Upper lobe of left lung (tissue), 6 donors: ENCODE results near the gene CACNA2D1. TPM values are rescaled to one million over a fixed set of nuclear protein-coding genes. Genes with fewer than 3 reads are reported as not detected.

ENCODE experiments used
- ATAC-seq, 2 donors: fragments of 200-7000 bp; cut with Tn5 transposase; one replicate each; pipeline ENCODE4 v1.9.1; 2022; ENCODE audit warnings: mild to moderate bottlenecking in 2 of 2, moderate library complexity in 2 of 2; ENCODE audit not compliant: low FRiP score in 2 of 2
- DNase-seq, 2 donors: peaks; one replicate each; pipeline ENCODE4 v3.0.0-alpha.2; 2019 to 2020
- H3K27ac ChIP-seq, 4 donors: fragments of 200-600 bp; sonication (generic); one replicate each; pipeline ENCODE4 v1.5.1; 2016 to 2019
- H3K27me3 ChIP-seq, 4 donors: fragments of 200-600 bp; sonication (generic); one replicate each; pipeline ENCODE4 v1.5.1; 2017 to 2019
- H3K36me3 ChIP-seq, 4 donors: fragments of 200-600 bp; sonication (generic); one replicate each; pipeline ENCODE4 v1.5.1; 2016 to 2019
- H3K4me1 ChIP-seq, 4 donors: fragments of 200-600 bp; sonication (generic); one replicate each; pipeline ENCODE4 v1.5.1; 2018 to 2019
- H3K4me3 ChIP-seq, 4 donors: fragments of 200-600 bp; sonication (generic); one replicate each; pipeline ENCODE4 v1.5.1; 2017 to 2019; ENCODE audit warnings: mild to moderate bottlenecking in 2 of 4, moderate library complexity in 1 of 4
- H3K9me3 ChIP-seq, 4 donors: fragments of 200-600 bp; sonication (generic); one replicate each; pipeline ENCODE4 v1.5.1; 2018 to 2019
- EP300 ChIP-seq, 4 donors: sonication (generic); formaldehyde crosslinking; IDR thresholded peaks; one replicate each; pipeline ENCODE4 v1.5.1; 2017; ENCODE audit warnings: antibody characterized with exemption in 4 of 4, control low read depth in 2 of 4
- POLR2A ChIP-seq, 4 donors: fragments of 450-650 bp; IDR thresholded peaks; one replicate each; pipeline ENCODE4 v1.5.1; 2016 to 2017; ENCODE audit warnings: antibody characterized with exemption in 4 of 4, mild to moderate bottlenecking in 2 of 4
- POLR2AphosphoS5 ChIP-seq, 2 donors: sonication (generic); formaldehyde crosslinking; IDR thresholded peaks; one replicate each; pipeline ENCODE4 v1.5.1; 2017; ENCODE audit warnings: antibody characterized with exemption in 2 of 2
- WGBS, 2 donors: methylation state at CpG; one replicate each; pipeline ENCODE4 v1.1.5; 2017 to 2018; 5-methylcytosine and 5-hydroxymethylcytosine counted together
- total RNA-seq, 6 donors: library from RNA; depleted of rRNA in 4 of 6; stranded (reverse); fragments of >200 nt in 4 of 6; gene quantifications; one replicate each; pipeline versions ENCODE4 v1.1.0 to v1.2.1, GENCODE V29; 2016 to 2021
- TF ChIP-seq, protein P1 (sequence below), 6 experiments: fragments of 450-650 bp in 4 of 6; fragments of 200-600 bp in 2 of 6; sonication (generic) in 2 of 6; IDR thresholded peaks; one replicate each; pipeline ENCODE4 v1.5.1; 2016 to 2019; ENCODE audit warnings: antibody characterized with exemption in 6 of 6
- donor health status: DM: no; HTN: no; CAD: no; lungs with moderate emphysema.
- donor health status: DM: no; HTN: yes; CAD: no; lungs with severe emphysema.

The CACNA2D1 gene
- total RNA-seq, 6 donors from 2014 or later = 6.7 to 85.9 (median 9.6) TPM

DNA sequence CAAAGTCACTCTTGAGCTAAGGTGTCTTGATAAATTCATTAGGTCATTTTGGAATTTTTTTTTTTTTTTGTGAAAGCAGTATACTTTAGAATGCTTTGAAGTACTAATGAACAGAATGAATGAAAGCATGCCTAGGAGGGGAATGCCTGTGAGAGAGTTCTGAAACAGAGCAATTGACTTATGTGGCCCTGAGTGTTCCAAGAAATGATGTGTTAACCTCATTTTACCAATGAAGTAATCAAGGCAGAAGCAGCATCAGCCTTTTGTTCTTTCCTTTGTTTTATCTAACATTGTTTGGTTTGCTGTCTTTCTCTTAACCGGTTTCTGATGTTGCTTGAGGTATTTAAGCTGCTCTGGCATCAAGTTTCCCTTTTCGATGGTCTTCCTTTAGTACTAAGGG lies 519.1 kb downstream of the CACNA2D1 start:
- Histone ChIP-seq H3K27me3 (no peaks in the 10 kb centered on the region), H3K4me3 (no peak overlapping the region), H3K9me3 (no peaks in the 10 kb centered on the region), H3K27ac (no peak overlapping the region), H3K36me3 (no peaks in the 10 kb centered on the region), H3K4me1 (no peaks in the 10 kb centered on the region)
- ATAC-seq (no peak), DNase-seq (no peak)
- WGBS, 2 donors = 59 to 71% methylated on average over 2 of the region's 2 CpGs
- TF ChIP-seq POLR2AphosphoS5 (IDR thresholded peaks at IDR 0.05) (no peak), EP300 (IDR thresholded peaks at IDR 0.05) (no peak), POLR2A (IDR thresholded peaks at IDR 0.05) (no peak)
- TF ChIP-seq, protein P1, sequence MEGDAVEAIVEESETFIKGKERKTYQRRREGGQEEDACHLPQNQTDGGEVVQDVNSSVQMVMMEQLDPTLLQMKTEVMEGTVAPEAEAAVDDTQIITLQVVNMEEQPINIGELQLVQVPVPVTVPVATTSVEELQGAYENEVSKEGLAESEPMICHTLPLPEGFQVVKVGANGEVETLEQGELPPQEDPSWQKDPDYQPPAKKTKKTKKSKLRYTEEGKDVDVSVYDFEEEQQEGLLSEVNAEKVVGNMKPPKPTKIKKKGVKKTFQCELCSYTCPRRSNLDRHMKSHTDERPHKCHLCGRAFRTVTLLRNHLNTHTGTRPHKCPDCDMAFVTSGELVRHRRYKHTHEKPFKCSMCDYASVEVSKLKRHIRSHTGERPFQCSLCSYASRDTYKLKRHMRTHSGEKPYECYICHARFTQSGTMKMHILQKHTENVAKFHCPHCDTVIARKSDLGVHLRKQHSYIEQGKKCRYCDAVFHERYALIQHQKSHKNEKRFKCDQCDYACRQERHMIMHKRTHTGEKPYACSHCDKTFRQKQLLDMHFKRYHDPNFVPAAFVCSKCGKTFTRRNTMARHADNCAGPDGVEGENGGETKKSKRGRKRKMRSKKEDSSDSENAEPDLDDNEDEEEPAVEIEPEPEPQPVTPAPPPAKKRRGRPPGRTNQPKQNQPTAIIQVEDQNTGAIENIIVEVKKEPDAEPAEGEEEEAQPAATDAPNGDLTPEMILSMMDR (IDR thresholded peaks at IDR 0.05) = no peak

DNA sequence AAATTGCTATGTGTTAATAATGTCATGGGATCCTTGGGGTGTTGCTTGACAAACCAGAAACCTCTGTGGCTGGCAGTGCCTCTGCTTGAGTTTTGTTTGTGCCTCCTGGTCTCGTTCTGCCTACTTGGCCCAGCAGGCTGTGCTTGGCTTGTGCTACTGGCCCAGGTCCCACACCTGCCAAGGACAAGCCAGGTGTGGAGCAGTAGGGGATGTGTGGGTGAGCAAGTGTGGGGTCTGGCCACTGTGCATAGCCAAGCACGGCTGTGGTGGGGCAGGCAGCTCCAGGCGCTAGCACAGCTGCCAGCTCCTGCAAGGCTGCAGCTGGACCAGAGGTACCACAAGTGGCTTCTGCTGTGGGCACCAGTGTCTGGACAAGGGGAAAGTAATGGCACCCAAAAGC lies 524.1 kb downstream of the CACNA2D1 start:
- H3K27me3 ChIP-seq = no peaks in the 10 kb centered on the region
- H3K36me3 ChIP-seq = no peaks in the 10 kb centered on the region
- peaks cover 0 to 3% (median 1%) of the 10 kb centered on the region in 4 donors for H3K9me3 ChIP-seq
- no peak for ATAC-seq
- no peaks in the 10 kb centered on the region for H3K4me1 ChIP-seq
- peak in 1 of 2 donors; percentile 24 for DNase-seq
- H3K27ac ChIP-seq = no peak overlapping the region
- no peak overlapping the region for H3K4me3 ChIP-seq
- no peak for TF ChIP-seq EP300 (IDR thresholded peaks at IDR 0.05)
- WGBS, 2 donors = 80 to 91% methylated on average over 2 to 3 of the region's 3 CpGs

DNA sequence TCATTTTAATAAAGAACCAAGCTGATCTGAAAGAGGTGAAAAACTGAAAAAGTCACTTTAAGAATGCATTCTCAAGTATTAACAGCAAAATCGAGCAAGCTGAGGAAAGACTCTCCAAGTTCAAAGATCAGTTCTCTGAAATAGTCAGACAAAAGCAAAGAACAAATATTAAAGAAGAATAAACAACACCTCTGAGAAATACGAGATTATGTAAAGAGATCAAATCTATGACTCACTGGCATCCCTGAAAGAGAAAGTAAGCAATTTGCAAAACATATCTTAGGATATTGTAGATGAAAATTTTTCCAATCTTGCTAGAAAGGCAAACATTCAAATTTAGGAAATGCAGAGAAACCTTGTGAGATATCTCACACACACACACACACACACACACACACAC lies 535.4 kb downstream of the CACNA2D1 start:
- peaks cover 0 to 9% (median 0%) of the 10 kb centered on the region in 4 donors for H3K9me3 ChIP-seq
- TF ChIP-seq POLR2A (IDR thresholded peaks at IDR 0.05) (no peak), EP300 (IDR thresholded peaks at IDR 0.05) (no peak), POLR2AphosphoS5 (IDR thresholded peaks at IDR 0.05) (no peak)
- TF ChIP-seq, protein P1 (IDR thresholded peaks at IDR 0.05) = no peak
- DNase-seq (no peak), ATAC-seq (no peak)
- whole genome bisulfite sequencing, 2 donors = 57 to 60% methylated on average over 2 of the region's 2 CpGs
- no peak overlapping the region for H3K27ac ChIP-seq
- no peak overlapping the region for H3K4me3 ChIP-seq
- H3K36me3 ChIP-seq = no peaks in the 10 kb centered on the region
- H3K27me3 ChIP-seq = no peaks in the 10 kb centered on the region
- H3K4me1 ChIP-seq = no peaks in the 10 kb centered on the region

DNA sequence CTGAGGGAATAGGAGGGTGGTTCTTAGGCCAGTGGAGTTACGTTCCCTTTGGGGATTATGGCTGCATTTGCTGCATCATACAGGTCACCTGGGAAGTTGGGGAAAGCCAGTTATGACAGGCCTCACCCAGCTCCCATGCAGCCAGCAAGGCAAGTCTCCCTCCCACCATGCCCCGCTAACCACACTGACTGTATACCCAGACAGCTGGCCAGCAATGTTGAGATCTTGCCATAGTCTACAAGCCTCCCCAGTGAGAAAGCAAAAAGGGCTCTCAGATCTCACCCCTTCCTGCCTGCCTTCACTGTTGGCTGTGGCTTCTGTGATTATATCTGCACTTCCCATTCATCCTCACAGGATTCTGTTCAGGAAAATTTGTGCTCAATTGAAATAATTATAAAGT lies 540.5 kb downstream of the CACNA2D1 start:
- no peak for TF ChIP-seq POLR2AphosphoS5 (IDR thresholded peaks at IDR 0.05)
- TF ChIP-seq, protein P1 (IDR thresholded peaks at IDR 0.05) = no peak
- no peak for TF ChIP-seq EP300 (IDR thresholded peaks at IDR 0.05)
- TF ChIP-seq POLR2A (IDR thresholded peaks at IDR 0.05) = no peak

DNA sequence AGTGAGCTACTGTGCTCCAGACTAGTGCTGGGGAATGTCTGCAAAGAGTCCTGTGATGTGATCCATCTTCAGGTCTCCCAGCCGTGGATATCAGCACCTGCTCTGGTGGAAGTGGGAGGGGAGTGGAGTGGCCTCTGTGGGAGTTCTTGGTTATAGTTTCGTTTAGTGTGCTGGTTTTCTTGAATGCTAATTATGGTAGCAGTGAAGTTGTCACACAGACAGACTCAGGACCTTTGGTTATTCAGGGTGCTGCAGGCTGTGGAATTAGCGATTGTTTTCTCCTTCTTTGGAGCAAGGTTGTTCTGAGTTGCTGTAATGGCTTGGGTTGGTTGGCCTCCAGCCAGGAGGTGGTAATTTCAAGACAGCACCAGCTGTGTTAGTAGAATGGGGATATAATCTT lies 541.0 kb downstream of the CACNA2D1 start:
- H3K27me3 ChIP-seq = no peaks in the 10 kb centered on the region
- peaks cover 0 to 8% (median 0%) of the 10 kb centered on the region in 4 donors for H3K9me3 ChIP-seq
- no peak overlapping the region for H3K4me3 ChIP-seq
- H3K4me1 ChIP-seq = no peaks in the 10 kb centered on the region
- no peaks in the 10 kb centered on the region for H3K36me3 ChIP-seq
- no peak for ATAC-seq
- H3K27ac ChIP-seq = no peak overlapping the region
- no peak for TF ChIP-seq POLR2A (IDR thresholded peaks at IDR 0.05)
- TF ChIP-seq POLR2AphosphoS5 (IDR thresholded peaks at IDR 0.05) = no peak
- no peak for TF ChIP-seq EP300 (IDR thresholded peaks at IDR 0.05)
- TF ChIP-seq, protein P1 (IDR thresholded peaks at IDR 0.05) = no peak
- 87 to 93% methylated on average over 2 to 3 of the region's 3 CpGs for WGBS, 2 donors
- no peak for DNase-seq

More for the DNA sequence above, 540.5 kb downstream of the CACNA2D1 start:
- Histone ChIP-seq H3K4me1 (no peaks in the 10 kb centered on the region), H3K9me3 (peaks cover 0 to 8% (median 0%) of the 10 kb centered on the region in 4 donors), H3K27me3 (no peaks in the 10 kb centered on the region), H3K36me3 (no peaks in the 10 kb centered on the region), H3K4me3 (no peak overlapping the region), H3K27ac (no peak overlapping the region)
- ATAC-seq = peak in 1 of 2 donors; percentile 11
- 95 to 100% methylated on average over 2 of the region's 2 CpGs for WGBS, 2 donors
- no peak for DNase-seq
